Skin epidermis (tissue), 12 donors: ENCODE measurements around the gene TPM1.
A peak's percentile ranks its signal among the peaks of the same experiment; 100 is the strongest.

ENCODE experiments used
- H3K27ac ChIP-seq, 21 experiments: fragments of 200-600 bp; sonication (generic) in 11 of 21; one replicate each; pipeline ENCODE4 v1.5.0; 2020; ENCODE audit warnings: mild to moderate bottlenecking in 3 of 21, inconsistent platforms in 2 of 21, moderate library complexity in 2 of 21
- H3K4me3 ChIP-seq, 7 experiments: fragments of 200-600 bp; sonication (generic) in 2 of 7; one replicate each; pipeline ENCODE4 v1.5.0; 2020; ENCODE audit warnings: inconsistent platforms in 2 of 7, mild to moderate bottlenecking in 2 of 7, moderate library complexity in 1 of 7

Gene TPM1

GRCh38 chr15:63050731-63051155 is 8.2 kb downstream of the TPM1 start:
- Histone ChIP-seq H3K27ac (peak overlapping the region in 9 of 21 experiments; percentile 0 to 87 (median 25)), H3K4me3 (no peak overlapping the region)

- H3K4me3 ChIP-seq, result no peak overlapping the region
Measured at GRCh38 chr15:63051156-63052066, 8.9 kb downstream of the TPM1 start.

GRCh38 chr15:63052077-63052841 is 9.7 kb downstream of the TPM1 start:
- Histone ChIP-seq H3K27ac (peak overlapping the region in 9 of 21 experiments; percentile 0 to 87 (median 33)), H3K4me3 (no peak overlapping the region)

More at GRCh38 chr15:63051156-63052066, 8.9 kb downstream of the TPM1 start:
- H3K27ac ChIP-seq, result peak overlapping the region in 10 of 21 experiments; percentile 0 to 87 (median 26)

GRCh38 chr15:63052961-63053698 is 10.6 kb downstream of the TPM1 start:
- peak overlapping the region in 9 of 21 experiments; percentile 0 to 79 (median 17) for H3K27ac ChIP-seq
- no peak overlapping the region for H3K4me3 ChIP-seq

- no peak overlapping the region for H3K4me3 ChIP-seq
Measured at GRCh38 chr15:63054281-63054683, 11.7 kb downstream of the TPM1 start.

GRCh38 chr15:63054985-63055384 is 12.4 kb downstream of the TPM1 start:
- Histone ChIP-seq H3K4me3 (no peak overlapping the region), H3K27ac (no peak overlapping the region)

More at GRCh38 chr15:63054281-63054683, 11.7 kb downstream of the TPM1 start:
- peak overlapping the region in 6 of 21 experiments; percentile 1 to 79 (median 44) for H3K27ac ChIP-seq

- H3K4me3 ChIP-seq, result no peak overlapping the region
- H3K27ac ChIP-seq, result no peak overlapping the region
Measured at GRCh38 chr15:63056829-63057228, 14.3 kb downstream of the TPM1 start.

GRCh38 chr15:63057468-63058345 is 15.2 kb downstream of the TPM1 start:
- no peak overlapping the region for H3K27ac ChIP-seq

GRCh38 chr15:63059075-63059474 is 16.5 kb downstream of the TPM1 start:
- Histone ChIP-seq H3K27ac (no peak overlapping the region), H3K4me3 (no peak overlapping the region)

More at GRCh38 chr15:63057468-63058345, 15.2 kb downstream of the TPM1 start:
- H3K4me3 ChIP-seq, result no peak overlapping the region

- Histone ChIP-seq H3K4me3 (no peak overlapping the region), H3K27ac (no peak overlapping the region)
Measured at GRCh38 chr15:63059573-63060216, 17.1 kb downstream of the TPM1 start.

GRCh38 chr15:63060699-63061098 is 18.2 kb downstream of the TPM1 start:
- Histone ChIP-seq H3K27ac (no peak overlapping the region), H3K4me3 (no peak overlapping the region)

- H3K4me3 ChIP-seq, result no peak overlapping the region
- H3K27ac ChIP-seq, result no peak overlapping the region
Measured at GRCh38 chr15:63061975-63062374, 19.4 kb downstream of the TPM1 start.

- Histone ChIP-seq H3K4me3 (no peak overlapping the region), H3K27ac (no peak overlapping the region)
Measured at GRCh38 chr15:63063164-63063756, 20.7 kb downstream of the TPM1 start.

GRCh38 chr15:63063877-63064409 is 21.4 kb downstream of the TPM1 start:
- H3K4me3 ChIP-seq, result no peak overlapping the region
- no peak overlapping the region for H3K27ac ChIP-seq

- Histone ChIP-seq H3K4me3 (no peak overlapping the region), H3K27ac (no peak overlapping the region)
Measured at GRCh38 chr15:63065262-63066221, 23.0 kb downstream of the TPM1 start.

- Histone ChIP-seq H3K4me3 (no peak overlapping the region), H3K27ac (no peak overlapping the region)
Measured at GRCh38 chr15:63066272-63066671, 23.7 kb downstream of the TPM1 start.

- Histone ChIP-seq H3K4me3 (no peak overlapping the region), H3K27ac (peak overlapping the region in 1 of 21 experiments; percentile 17)
Measured at GRCh38 chr15:63067306-63067705, 24.8 kb downstream of the TPM1 start.
